GM10248 (cell line): ENCODE measurements around the gene IRX4.

Experiments
- CTCF ChIA-PET: fragments of 300-600 bp; sonication (Branson Sonifier 250); formaldehyde crosslinking; extraction: SDS; loops from one replicate; lab custom pipeline; 2021; ENCODE audit warnings: antibody characterized with exemption; lab: Yijun Ruan, JAX
- POLR2A ChIA-PET: fragments of 350-650 bp; sonication (Branson Sonifier 250); formaldehyde crosslinking; extraction: SDS; loops from one replicate; lab custom pipeline; 2020; ENCODE audit warnings: antibody characterized with exemption; lab: Yijun Ruan, JAX
- DNase-seq: peaks from one replicate; pipeline ENCODE4 v3.0.0; 2012; ENCODE audit errors: extremely low spot score
- TF ChIP-seq, protein P1 (sequence below): IDR thresholded peaks from 2 replicates; pipeline ENCODE4 v1.5.1; 2012; ENCODE audit warnings: mild to moderate bottlenecking, low read depth; ENCODE audit errors: extremely low read depth, missing control alignments, control extremely low read depth

The IRX4 gene

DNA sequence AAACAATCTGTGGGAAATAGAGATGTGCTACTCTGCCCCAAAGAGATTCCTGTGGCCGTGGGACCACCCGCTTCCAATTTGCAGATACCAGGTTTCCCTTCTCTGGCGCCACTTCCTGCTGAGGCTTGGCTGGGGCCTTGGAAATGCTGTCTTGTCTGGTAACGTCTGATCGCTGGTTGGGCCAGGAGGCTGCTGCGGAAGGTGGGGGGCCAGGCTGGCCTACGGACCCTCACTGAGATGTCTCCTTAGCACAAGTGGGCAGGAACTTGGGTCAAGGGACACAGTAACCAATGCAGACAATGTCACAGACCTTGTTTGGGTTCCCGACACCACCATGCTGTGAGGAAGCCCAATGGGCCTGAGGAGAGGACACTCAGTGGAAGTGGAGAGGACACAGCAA is 31.7 kb upstream of the IRX4 start:
- POLR2A ChIA-PET: no interaction called here
- TF ChIP-seq, protein P1, sequence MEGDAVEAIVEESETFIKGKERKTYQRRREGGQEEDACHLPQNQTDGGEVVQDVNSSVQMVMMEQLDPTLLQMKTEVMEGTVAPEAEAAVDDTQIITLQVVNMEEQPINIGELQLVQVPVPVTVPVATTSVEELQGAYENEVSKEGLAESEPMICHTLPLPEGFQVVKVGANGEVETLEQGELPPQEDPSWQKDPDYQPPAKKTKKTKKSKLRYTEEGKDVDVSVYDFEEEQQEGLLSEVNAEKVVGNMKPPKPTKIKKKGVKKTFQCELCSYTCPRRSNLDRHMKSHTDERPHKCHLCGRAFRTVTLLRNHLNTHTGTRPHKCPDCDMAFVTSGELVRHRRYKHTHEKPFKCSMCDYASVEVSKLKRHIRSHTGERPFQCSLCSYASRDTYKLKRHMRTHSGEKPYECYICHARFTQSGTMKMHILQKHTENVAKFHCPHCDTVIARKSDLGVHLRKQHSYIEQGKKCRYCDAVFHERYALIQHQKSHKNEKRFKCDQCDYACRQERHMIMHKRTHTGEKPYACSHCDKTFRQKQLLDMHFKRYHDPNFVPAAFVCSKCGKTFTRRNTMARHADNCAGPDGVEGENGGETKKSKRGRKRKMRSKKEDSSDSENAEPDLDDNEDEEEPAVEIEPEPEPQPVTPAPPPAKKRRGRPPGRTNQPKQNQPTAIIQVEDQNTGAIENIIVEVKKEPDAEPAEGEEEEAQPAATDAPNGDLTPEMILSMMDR: no peak
- DNase-seq: no peak
- CTCF ChIA-PET: no interaction called here

DNA sequence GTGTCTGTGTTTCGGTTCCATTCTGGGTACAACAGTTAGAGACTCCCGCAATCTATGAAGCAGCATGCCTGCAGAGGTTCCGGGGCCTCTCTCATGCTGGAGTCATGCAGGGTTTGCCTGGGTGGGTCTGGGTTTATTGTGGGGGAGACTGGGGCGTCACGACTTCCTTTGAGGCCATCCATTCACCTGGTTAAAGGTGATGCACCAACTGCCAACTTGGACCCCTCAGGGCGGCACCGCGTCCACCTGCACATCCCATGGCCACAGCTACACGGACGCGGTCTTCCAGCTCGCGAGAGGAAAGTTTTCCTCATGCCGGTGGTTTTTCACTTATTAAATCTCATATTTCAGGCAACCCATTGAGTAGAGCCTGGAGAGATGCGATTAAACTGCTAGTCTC is 30.9 kb upstream of the IRX4 start:
- no peak for DNase-seq
- ChIA-PET CTCF (no interaction called here), POLR2A (no interaction called here)
- TF ChIP-seq, protein P1: no peak

DNA sequence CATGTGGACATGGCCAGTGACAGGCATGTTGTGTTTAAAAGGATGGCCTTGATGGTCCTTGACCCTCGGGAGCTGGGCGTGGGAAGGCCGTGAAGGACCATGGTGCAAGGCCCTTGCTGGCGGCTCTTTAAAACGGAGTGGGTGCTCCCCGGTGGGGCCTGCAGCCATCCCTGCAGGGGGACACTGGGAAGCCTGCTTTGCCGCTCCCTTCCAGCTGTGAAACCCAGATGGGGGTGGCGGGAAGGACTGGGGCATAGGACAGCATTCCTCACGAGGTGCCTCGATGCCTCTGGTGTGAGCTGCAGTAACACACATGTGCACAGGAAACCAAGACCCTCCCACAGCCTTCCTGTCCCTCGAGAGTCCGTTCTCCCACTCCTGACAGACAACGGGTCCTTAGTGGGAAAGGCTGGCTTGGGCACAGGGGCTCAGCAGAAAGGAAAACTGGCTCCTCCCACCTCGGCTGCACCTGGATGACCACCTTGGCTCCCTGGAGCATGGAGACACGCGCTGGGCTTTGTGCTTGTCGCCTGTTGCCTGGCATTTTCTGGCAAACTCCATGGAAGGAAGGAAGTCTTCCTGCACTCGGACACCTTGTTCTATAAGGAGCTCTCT is 30.3 kb upstream of the IRX4 start:
- POLR2A ChIA-PET: no interaction called here
- TF ChIP-seq, protein P1: no peak
- CTCF ChIA-PET: no interaction called here
- DNase-seq: no peak

DNA sequence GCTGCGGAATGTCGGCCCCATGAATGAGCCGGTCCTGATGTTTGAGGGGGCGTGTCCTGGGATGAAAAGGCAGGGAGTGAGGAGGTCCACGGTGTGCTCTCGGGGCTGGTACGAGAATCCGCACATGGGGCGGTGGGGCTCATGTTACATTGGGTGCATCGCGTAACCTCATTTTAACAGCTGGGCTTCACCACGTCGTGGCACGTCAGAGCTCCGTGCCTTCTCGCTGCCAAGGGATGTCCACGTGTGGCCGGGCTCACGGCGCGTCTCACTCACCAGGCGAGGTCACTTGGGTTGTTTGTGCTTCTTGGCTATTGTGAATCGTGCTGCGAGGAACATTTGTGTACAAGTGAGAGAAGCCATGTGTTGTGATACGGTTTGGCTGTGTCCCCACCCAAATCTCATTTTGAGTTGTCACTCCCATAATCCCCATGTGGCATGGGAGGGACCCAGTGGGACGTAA is 29.1 kb upstream of the IRX4 start:
- ChIA-PET CTCF (no interaction called here), POLR2A (no interaction called here)
- DNase-seq: no peak
- TF ChIP-seq, protein P1: no peak

DNA sequence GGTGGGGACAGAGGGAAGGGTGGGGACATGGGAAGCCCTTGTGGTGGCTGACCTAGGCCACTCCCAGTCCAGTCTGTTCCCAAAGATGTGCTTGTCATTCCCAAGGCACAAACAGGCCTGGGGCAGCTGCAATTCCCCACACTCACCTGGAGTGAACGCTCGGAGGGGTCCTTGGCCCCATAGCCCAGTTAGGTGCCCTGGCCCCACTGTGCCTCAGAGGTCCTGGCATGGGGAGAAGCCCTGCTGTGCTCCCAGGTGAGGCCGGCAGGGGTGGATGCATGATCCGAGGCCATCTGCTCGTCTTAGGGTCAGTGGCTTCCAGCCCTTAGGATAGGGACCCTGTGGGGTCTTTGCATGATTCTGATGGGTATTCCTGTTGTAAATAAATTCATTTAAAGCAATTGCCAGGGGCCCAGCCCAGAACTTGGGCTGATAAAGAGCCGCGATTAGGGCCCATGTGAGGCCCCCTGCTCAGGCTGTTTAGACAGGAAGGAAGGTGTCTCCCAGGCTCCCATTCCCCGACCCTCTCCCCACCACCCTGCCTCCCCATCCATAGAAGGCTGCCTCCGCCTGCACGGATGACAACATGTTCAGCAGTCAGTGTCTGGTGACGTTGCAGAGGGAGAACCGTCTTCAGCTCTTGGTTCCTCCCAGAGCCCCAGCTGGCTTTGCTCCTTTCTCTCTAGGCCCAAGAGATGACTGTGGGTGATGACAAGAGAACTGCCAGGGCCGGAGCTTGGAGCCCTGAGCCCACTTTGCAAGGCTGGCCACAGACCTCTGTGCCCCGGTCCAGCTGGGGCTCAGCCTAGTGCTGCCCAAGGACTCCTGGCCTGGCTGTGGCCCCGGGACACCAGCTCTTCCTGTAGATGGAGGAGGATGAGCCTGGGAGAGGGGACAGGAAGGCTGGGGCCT is 28.4 kb upstream of the IRX4 start:
- DNase-seq: no peak
- TF ChIP-seq, protein P1: no peak
- CTCF ChIA-PET: no interaction called here
- POLR2A ChIA-PET: no interaction called here

DNA sequence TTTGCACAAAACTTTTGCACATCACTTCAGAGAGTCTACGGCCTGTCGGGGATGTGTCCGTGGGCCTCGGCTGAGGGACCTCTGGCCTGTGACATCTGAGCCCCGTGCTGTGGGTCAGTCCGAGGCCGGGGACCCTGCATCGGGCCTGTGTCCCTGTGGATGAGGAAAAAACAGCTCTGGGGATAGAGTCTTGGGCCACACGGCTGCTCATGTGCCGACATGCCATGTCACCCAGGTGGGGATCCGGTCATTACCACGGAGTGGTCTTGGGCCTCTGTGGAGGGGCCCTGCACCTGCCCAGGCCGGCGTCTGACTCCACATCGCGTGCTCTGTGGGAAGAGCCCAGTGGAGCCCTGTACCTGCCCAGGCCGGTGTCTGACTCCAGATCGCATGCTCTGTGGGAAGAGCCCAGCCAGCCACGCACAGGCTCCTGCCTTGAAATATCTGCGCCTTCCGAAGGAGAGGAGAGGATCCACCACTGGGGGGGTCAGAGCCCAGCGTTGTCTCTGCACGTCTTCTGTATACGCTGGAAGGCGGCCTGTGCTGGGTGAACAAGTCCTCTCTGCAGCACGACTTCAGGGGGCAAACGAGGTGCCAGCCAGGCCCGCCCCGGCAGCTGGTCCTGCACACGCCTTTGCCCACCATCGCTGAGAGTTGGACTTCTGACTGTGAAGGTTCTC is 27.5 kb upstream of the IRX4 start:
- ChIA-PET POLR2A (no interaction called here), CTCF (no interaction called here)

More for the DNA sequence above, 27.5 kb upstream of the IRX4 start:
- TF ChIP-seq, protein P1: no peak
- no peak for DNase-seq
